HG03060 (cell line): Measurements from ENCODE around the gene MFGE8.

Experiments
- ATAC-seq: cut with Tn5 transposase; IDR thresholded peaks from one replicate; pipeline ENCODE4 v1.9.1; 2021; ENCODE audit warnings: low read depth, moderate number of reproducible peaks; ENCODE audit not compliant: unreplicated experiment

The MFGE8 gene

GRCh38 chr15:88920186-88920891 lies 7.2 kb upstream of the MFGE8 start:
- no peak for ATAC-seq

- peak; percentile 69 for ATAC-seq
Observed at GRCh38 chr15:88918738-88919137, 5.6 kb upstream of the MFGE8 start.

- no peak for ATAC-seq
Observed at GRCh38 chr15:88917760-88918159, 4.6 kb upstream of the MFGE8 start.

GRCh38 chr15:88915354-88915753 lies 2.2 kb upstream of the MFGE8 start:
- no peak for ATAC-seq

GRCh38 chr15:88913850-88914169 lies 631 bp upstream of the MFGE8 start:
- ATAC-seq, result no peak

GRCh38 chr15:88912500-88912921 lies 668 bp downstream of the MFGE8 start:
- no peak for ATAC-seq

- no peak for ATAC-seq
Observed at GRCh38 chr15:88911766-88912118, 1.4 kb downstream of the MFGE8 start.

GRCh38 chr15:88909956-88910831 lies 3.0 kb downstream of the MFGE8 start:
- no peak for ATAC-seq

- no peak for ATAC-seq
Observed at GRCh38 chr15:88908697-88909621, 4.2 kb downstream of the MFGE8 start.

- ATAC-seq, result no peak
Observed at GRCh38 chr15:88908123-88908522, 5.1 kb downstream of the MFGE8 start.

GRCh38 chr15:88907111-88907510 lies 6.1 kb downstream of the MFGE8 start:
- no peak for ATAC-seq

GRCh38 chr15:88906551-88906950 lies 6.6 kb downstream of the MFGE8 start:
- no peak for ATAC-seq

- no peak for ATAC-seq
Observed at GRCh38 chr15:88906130-88906529, 7.0 kb downstream of the MFGE8 start.

GRCh38 chr15:88905576-88905975 lies 7.6 kb downstream of the MFGE8 start:
- no peak for ATAC-seq

GRCh38 chr15:88904624-88905327 lies 8.4 kb downstream of the MFGE8 start:
- ATAC-seq, result no peak

GRCh38 chr15:88904257-88904623 lies 8.9 kb downstream of the MFGE8 start:
- ATAC-seq, result no peak

GRCh38 chr15:88902846-88903245 lies 10.3 kb downstream of the MFGE8 start:
- no peak for ATAC-seq

GRCh38 chr15:88902221-88902835 lies 10.9 kb downstream of the MFGE8 start:
- no peak for ATAC-seq

GRCh38 chr15:88901508-88902220 lies 11.5 kb downstream of the MFGE8 start:
- ATAC-seq, result no peak
